GM23338 (cell line): ENCODE measurements around the gene USP31. TPM values are rescaled to one million over a fixed set of nuclear protein-coding genes. Genes with fewer than 3 reads are reported as not detected.

Experiments used
- ATAC-seq: fragments of 200-7000 bp; cut with Tn5 transposase; 3 replicates; pipeline ENCODE4 v1.9.1; 2020
- DNase-seq: peaks from one replicate; pipeline ENCODE4 v3.0.0-alpha.2; 2015; ENCODE audit warnings: low spot score
- H2AFZ ChIP-seq: fragments of 200-600 bp; sonication (generic); 2 replicates; pipeline ENCODE4 v1.8.0; 2016; ENCODE audit warnings: antibody characterized with exemption, mild to moderate bottlenecking, moderate library complexity
- H3F3A ChIP-seq: fragments of 200-600 bp; sonication (generic); replicated peaks from 2 replicates; pipeline ENCODE4 v1.8.0; 2017; ENCODE audit warnings: antibody characterized with exemption, mixed run types, low read depth
- H3K27ac ChIP-seq: fragments of 200-600 bp; sonication (generic); 2 replicates; pipeline ENCODE4 v1.6.1; 2016; ENCODE audit warnings: low read depth
- H3K27me3 ChIP-seq: fragments of 200-600 bp; sonication (generic); 2 replicates; pipeline ENCODE4 v1.8.0; 2016; ENCODE audit warnings: mild to moderate bottlenecking, mixed run types, moderate library complexity; ENCODE audit not compliant: insufficient read depth
- H3K36me3 ChIP-seq: fragments of 200-600 bp; sonication (generic); 2 replicates; pipeline ENCODE4 v1.8.0; 2016; ENCODE audit warnings: mild to moderate bottlenecking; ENCODE audit not compliant: insufficient read depth
- H3K4me1 ChIP-seq: fragments of 200-600 bp; sonication (generic); 2 replicates; pipeline ENCODE4 v1.8.0; 2016; ENCODE audit warnings: mild to moderate bottlenecking, moderate library complexity; ENCODE audit not compliant: insufficient read depth
- H3K4me2 ChIP-seq: fragments of 200-600 bp; sonication (generic); 2 replicates; pipeline ENCODE4 v1.7.1; 2017; ENCODE audit warnings: mixed run types
- H3K4me3 ChIP-seq: fragments of 200-600 bp; sonication (generic); 2 replicates; pipeline ENCODE4 v1.6.1; 2016; ENCODE audit warnings: mixed run types
- H3K79me2 ChIP-seq: fragments of 200-600 bp; sonication (generic); replicated peaks from 2 replicates; pipeline ENCODE4 v1.8.0; 2017; ENCODE audit warnings: mild to moderate bottlenecking; ENCODE audit not compliant: insufficient read depth
- H3K9me2 ChIP-seq: fragments of 200-600 bp; sonication (generic); 2 replicates; pipeline ENCODE4 v1.8.0; 2017; ENCODE audit not compliant: insufficient read depth
- H4K20me1 ChIP-seq: fragments of 200-600 bp; sonication (generic); replicated peaks from 2 replicates; pipeline ENCODE4 v1.8.0; 2017; ENCODE audit warnings: mild to moderate bottlenecking; ENCODE audit not compliant: insufficient read depth
- H3K27ac Mint-ChIP-seq: 2 replicates; pipeline ENCODE4 v1.8.0; 2020; ENCODE audit warnings: inconsistent platforms, mild to moderate bottlenecking, moderate library complexity, mixed read lengths
- H3K27me3 Mint-ChIP-seq: 3 replicates; pipeline ENCODE4 v1.8.0; 2022; ENCODE audit warnings: low read depth, mild to moderate bottlenecking, moderate library complexity, mixed read lengths, inconsistent platforms; ENCODE audit not compliant: insufficient read depth, poor library complexity
- H3K36me3 Mint-ChIP-seq: 3 replicates; pipeline ENCODE4 v1.8.0; 2021; ENCODE audit warnings: low read depth, mild to moderate bottlenecking, inconsistent platforms, moderate library complexity, mixed read lengths
- H3K4me1 Mint-ChIP-seq: 3 replicates; pipeline ENCODE4 v1.8.0; 2020; ENCODE audit warnings: mild to moderate bottlenecking, inconsistent platforms, mixed read lengths
- H3K4me3 Mint-ChIP-seq: 3 replicates; pipeline ENCODE4 v1.8.0; 2021; ENCODE audit warnings: moderate library complexity, mild to moderate bottlenecking, inconsistent platforms, mixed read lengths
- H3K9me3 Mint-ChIP-seq: 3 replicates; pipeline ENCODE4 v1.8.0; 2020; ENCODE audit warnings: moderate library complexity, mild to moderate bottlenecking, inconsistent platforms, mixed read lengths
- EZH2 ChIP-seq: fragments of 200-600 bp; sonication (generic); IDR thresholded peaks from one replicate; pipeline ENCODE4 v1.8.0; 2017; ENCODE audit warnings: antibody characterized with exemption, mild to moderate bottlenecking, low read depth; ENCODE audit not compliant: unreplicated experiment
- EZH2phosphoT487 ChIP-seq: fragments of 200-600 bp; sonication (generic); IDR thresholded peaks from one replicate; pipeline ENCODE4 v1.8.1; 2018; ENCODE audit warnings: antibody characterized with exemption; ENCODE audit not compliant: unreplicated experiment
- JUNB ChIP-seq: IDR thresholded peaks from one replicate; pipeline ENCODE4 v1.6.1; 2016; ENCODE audit warnings: antibody characterized with exemption; ENCODE audit not compliant: unreplicated experiment
- POLR2AphosphoS5 ChIP-seq: IDR thresholded peaks from 2 replicates; pipeline ENCODE4 v1.6.1; 2016; ENCODE audit warnings: antibody characterized with exemption, low read depth
- STAT1 ChIP-seq: IDR thresholded peaks from one replicate; pipeline ENCODE4 v1.6.1; 2016; ENCODE audit warnings: antibody characterized with exemption; ENCODE audit not compliant: unreplicated experiment
- ZNF114 ChIP-seq: fragments of 250-450 bp; sonication (Bioruptor Pico); IDR thresholded peaks from 2 replicates; pipeline ENCODE4 v1.5.0; 2020; ENCODE audit warnings: mild to moderate bottlenecking, moderate library complexity
- ZNF331 ChIP-seq: fragments of 250-450 bp; sonication (Bioruptor Pico); IDR thresholded peaks from 2 replicates; pipeline ENCODE4 v1.5.0; 2020; ENCODE audit warnings: low read depth, mild to moderate bottlenecking, moderate library complexity
- polyA plus RNA-seq: library from polyadenylated mRNA; unstranded; fragments of >200 nt; fragmentation: Nextera tagmentation; extraction: Ambion mirVana; gene quantifications from 2 replicates; pipeline ENCODE4 v1.2.1, GENCODE V29; 2016
- total RNA-seq: library from RNA; depleted of rRNA; stranded (reverse); fragments of >200 nt; shearing (Covaris generic); gene quantifications from 2 replicates; pipeline ENCODE4 v1.2.3, GENCODE V29; 2014
- TF ChIP-seq, protein P1 (sequence below): IDR thresholded peaks from 2 replicates; pipeline ENCODE4 v1.6.1; 2016; ENCODE audit warnings: antibody characterized with exemption
- TF ChIP-seq, protein P2 (sequence below), 2 experiments: fragments of 200-600 bp in 1 of 2; sonication (generic) in 1 of 2; conservative IDR thresholded peaks; 2 replicates each; pipeline versions ENCODE4 v1.5.1 to v1.6.1; 2016 to 2017; ENCODE audit warnings: antibody characterized with exemption in 2 of 2, low read depth in 2 of 2, mild to moderate bottlenecking in 2 of 2, moderate library complexity in 1 of 2
- TF ChIP-seq, protein P3 (sequence below): IDR thresholded peaks from one replicate; pipeline ENCODE4 v1.6.1; 2018; ENCODE audit warnings: antibody characterized with exemption; ENCODE audit not compliant: unreplicated experiment
- TF ChIP-seq, protein P4 (sequence below): fragments of 250-450 bp; sonication (Bioruptor Pico); IDR thresholded peaks from 2 replicates; pipeline ENCODE4 v1.5.0; 2020; ENCODE audit warnings: mild to moderate bottlenecking, moderate library complexity

USP31 gene
- total and polyA plus RNA-seq, 2 experiments from 2014 or later: 4.3 to 17.9 TPM

DNA sequence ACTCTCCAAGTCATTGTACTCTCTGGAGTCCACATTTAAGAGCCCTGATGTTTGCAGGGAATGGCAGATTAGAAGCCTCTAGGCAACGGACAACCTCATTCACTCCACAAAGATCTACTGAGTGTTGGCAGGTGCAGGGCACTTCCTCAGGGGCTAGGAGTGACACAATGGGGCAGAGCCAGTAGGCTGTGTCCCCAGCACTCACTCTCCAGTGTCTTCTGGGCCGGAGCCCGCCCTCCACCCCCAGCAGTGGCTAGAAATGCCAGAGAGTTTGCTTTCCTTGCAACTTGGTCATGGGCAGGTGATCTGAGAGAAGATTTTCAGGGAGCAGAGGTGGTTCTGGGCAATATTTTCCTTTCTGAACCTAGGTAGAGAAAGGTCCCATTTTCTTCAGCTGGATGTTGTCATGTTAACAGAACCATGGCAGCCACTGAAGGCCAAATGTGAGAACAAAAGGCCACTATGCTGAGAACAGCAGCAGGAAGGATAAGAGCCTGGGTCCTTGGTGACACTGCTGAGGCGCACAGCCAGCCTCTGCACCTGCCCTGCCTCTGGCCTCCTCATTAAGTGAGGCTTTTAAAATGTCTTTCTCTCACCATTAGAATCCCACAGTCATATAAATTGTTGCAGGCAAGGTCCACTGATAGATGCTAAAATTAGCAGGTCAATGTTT, 96.2 kb downstream of the USP31 start:
- Histone ChIP-seq H3F3A (no peaks in the 10 kb centered on the region), H3K9me2 (no peaks in the 10 kb centered on the region), H3K36me3 (no peaks in the 10 kb centered on the region), H3K79me2 (no peaks in the 10 kb centered on the region), H3K4me3 (no peak overlapping the region), H3K27ac (no peak overlapping the region), H2AFZ (no peak overlapping the region), H3K27me3 (no peaks in the 10 kb centered on the region), H4K20me1 (no peaks in the 10 kb centered on the region), H3K4me1 (no peaks in the 10 kb centered on the region), H3K4me2 (no peak overlapping the region)
- no peak for TF ChIP-seq ZNF331
- no peak for TF ChIP-seq POLR2AphosphoS5
- TF ChIP-seq, protein P1, sequence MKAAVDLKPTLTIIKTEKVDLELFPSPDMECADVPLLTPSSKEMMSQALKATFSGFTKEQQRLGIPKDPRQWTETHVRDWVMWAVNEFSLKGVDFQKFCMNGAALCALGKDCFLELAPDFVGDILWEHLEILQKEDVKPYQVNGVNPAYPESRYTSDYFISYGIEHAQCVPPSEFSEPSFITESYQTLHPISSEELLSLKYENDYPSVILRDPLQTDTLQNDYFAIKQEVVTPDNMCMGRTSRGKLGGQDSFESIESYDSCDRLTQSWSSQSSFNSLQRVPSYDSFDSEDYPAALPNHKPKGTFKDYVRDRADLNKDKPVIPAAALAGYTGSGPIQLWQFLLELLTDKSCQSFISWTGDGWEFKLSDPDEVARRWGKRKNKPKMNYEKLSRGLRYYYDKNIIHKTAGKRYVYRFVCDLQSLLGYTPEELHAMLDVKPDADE: no peak
- no peak for TF ChIP-seq STAT1
- no peak for TF ChIP-seq ZNF114
- TF ChIP-seq EZH2phosphoT487: no peak
- TF ChIP-seq, protein P2, sequence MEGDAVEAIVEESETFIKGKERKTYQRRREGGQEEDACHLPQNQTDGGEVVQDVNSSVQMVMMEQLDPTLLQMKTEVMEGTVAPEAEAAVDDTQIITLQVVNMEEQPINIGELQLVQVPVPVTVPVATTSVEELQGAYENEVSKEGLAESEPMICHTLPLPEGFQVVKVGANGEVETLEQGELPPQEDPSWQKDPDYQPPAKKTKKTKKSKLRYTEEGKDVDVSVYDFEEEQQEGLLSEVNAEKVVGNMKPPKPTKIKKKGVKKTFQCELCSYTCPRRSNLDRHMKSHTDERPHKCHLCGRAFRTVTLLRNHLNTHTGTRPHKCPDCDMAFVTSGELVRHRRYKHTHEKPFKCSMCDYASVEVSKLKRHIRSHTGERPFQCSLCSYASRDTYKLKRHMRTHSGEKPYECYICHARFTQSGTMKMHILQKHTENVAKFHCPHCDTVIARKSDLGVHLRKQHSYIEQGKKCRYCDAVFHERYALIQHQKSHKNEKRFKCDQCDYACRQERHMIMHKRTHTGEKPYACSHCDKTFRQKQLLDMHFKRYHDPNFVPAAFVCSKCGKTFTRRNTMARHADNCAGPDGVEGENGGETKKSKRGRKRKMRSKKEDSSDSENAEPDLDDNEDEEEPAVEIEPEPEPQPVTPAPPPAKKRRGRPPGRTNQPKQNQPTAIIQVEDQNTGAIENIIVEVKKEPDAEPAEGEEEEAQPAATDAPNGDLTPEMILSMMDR (conservative IDR thresholded peaks at IDR 0.05; ENCODE audit: low read depth in 2 of 2): no peak
- TF ChIP-seq, protein P3, sequence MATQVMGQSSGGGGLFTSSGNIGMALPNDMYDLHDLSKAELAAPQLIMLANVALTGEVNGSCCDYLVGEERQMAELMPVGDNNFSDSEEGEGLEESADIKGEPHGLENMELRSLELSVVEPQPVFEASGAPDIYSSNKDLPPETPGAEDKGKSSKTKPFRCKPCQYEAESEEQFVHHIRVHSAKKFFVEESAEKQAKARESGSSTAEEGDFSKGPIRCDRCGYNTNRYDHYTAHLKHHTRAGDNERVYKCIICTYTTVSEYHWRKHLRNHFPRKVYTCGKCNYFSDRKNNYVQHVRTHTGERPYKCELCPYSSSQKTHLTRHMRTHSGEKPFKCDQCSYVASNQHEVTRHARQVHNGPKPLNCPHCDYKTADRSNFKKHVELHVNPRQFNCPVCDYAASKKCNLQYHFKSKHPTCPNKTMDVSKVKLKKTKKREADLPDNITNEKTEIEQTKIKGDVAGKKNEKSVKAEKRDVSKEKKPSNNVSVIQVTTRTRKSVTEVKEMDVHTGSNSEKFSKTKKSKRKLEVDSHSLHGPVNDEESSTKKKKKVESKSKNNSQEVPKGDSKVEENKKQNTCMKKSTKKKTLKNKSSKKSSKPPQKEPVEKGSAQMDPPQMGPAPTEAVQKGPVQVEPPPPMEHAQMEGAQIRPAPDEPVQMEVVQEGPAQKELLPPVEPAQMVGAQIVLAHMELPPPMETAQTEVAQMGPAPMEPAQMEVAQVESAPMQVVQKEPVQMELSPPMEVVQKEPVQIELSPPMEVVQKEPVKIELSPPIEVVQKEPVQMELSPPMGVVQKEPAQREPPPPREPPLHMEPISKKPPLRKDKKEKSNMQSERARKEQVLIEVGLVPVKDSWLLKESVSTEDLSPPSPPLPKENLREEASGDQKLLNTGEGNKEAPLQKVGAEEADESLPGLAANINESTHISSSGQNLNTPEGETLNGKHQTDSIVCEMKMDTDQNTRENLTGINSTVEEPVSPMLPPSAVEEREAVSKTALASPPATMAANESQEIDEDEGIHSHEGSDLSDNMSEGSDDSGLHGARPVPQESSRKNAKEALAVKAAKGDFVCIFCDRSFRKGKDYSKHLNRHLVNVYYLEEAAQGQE: no peak
- TF ChIP-seq JUNB: no peak
- no peak for TF ChIP-seq EZH2
- TF ChIP-seq, protein P4, sequence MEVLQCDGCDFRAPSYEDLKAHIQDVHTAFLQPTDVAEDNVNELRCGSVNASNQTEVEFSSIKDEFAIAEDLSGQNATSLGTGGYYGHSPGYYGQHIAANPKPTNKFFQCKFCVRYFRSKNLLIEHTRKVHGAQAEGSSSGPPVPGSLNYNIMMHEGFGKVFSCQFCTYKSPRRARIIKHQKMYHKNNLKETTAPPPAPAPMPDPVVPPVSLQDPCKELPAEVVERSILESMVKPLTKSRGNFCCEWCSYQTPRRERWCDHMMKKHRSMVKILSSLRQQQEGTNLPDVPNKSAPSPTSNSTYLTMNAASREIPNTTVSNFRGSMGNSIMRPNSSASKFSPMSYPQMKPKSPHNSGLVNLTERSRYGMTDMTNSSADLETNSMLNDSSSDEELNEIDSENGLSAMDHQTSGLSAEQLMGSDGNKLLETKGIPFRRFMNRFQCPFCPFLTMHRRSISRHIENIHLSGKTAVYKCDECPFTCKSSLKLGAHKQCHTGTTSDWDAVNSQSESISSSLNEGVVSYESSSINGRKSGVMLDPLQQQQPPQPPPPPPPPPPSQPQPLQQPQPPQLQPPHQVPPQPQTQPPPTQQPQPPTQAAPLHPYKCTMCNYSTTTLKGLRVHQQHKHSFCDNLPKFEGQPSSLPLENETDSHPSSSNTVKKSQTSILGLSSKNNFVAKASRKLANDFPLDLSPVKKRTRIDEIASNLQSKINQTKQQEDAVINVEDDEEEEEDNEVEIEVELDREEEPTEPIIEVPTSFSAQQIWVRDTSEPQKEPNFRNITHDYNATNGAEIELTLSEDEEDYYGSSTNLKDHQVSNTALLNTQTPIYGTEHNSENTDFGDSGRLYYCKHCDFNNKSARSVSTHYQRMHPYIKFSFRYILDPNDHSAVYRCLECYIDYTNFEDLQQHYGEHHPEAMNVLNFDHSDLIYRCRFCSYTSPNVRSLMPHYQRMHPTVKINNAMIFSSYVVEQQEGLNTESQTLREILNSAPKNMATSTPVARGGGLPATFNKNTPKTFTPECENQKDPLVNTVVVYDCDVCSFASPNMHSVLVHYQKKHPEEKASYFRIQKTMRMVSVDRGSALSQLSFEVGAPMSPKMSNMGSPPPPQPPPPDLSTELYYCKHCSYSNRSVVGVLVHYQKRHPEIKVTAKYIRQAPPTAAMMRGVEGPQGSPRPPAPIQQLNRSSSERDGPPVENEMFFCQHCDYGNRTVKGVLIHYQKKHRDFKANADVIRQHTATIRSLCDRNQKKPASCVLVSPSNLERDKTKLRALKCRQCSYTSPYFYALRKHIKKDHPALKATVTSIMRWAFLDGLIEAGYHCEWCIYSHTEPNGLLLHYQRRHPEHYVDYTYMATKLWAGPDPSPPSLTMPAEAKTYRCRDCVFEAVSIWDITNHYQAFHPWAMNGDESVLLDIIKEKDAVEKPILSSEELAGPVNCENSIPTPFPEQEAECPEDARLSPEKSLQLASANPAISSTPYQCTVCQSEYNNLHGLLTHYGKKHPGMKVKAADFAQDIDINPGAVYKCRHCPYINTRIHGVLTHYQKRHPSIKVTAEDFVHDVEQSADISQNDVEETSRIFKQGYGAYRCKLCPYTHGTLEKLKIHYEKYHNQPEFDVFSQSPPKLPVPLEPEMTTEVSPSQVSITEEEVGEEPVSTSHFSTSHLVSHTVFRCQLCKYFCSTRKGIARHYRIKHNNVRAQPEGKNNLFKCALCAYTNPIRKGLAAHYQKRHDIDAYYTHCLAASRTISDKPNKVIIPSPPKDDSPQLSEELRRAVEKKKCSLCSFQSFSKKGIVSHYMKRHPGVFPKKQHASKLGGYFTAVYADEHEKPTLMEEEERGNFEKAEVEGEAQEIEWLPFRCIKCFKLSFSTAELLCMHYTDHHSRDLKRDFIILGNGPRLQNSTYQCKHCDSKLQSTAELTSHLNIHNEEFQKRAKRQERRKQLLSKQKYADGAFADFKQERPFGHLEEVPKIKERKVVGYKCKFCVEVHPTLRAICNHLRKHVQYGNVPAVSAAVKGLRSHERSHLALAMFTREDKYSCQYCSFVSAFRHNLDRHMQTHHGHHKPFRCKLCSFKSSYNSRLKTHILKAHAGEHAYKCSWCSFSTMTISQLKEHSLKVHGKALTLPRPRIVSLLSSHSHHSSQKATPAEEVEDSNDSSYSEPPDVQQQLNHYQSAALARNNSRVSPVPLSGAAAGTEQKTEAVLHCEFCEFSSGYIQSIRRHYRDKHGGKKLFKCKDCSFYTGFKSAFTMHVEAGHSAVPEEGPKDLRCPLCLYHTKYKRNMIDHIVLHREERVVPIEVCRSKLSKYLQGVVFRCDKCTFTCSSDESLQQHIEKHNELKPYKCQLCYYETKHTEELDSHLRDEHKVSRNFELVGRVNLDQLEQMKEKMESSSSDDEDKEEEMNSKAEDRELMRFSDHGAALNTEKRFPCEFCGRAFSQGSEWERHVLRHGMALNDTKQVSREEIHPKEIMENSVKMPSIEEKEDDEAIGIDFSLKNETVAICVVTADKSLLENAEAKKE (CRISPR knock-in tag): no peak
- H3K27ac Mint-ChIP-seq: no peak overlapping the region
- no peak for ATAC-seq
- peaks cover 5% of the 10 kb centered on the region; the same call in 2 of the 3 replicates for H3K4me1 Mint-ChIP-seq
- no peak for DNase-seq
- no peaks in the 10 kb centered on the region for H3K36me3 Mint-ChIP-seq
- H3K9me3 Mint-ChIP-seq: no peaks in the 10 kb centered on the region
- H3K4me3 Mint-ChIP-seq: no peak overlapping the region
- peaks cover 4% of the 10 kb centered on the region for H3K27me3 Mint-ChIP-seq
